GM12801 (cell line): ENCODE results near the gene GPR141.

Experiments
- TF ChIP-seq, protein P1 (sequence below): IDR thresholded peaks from one replicate; pipeline ENCODE4 v1.5.1; 2011; ENCODE audit warnings: control low read depth; ENCODE audit not compliant: insufficient read length; ENCODE audit errors: extremely low read depth

Gene GPR141

DNA sequence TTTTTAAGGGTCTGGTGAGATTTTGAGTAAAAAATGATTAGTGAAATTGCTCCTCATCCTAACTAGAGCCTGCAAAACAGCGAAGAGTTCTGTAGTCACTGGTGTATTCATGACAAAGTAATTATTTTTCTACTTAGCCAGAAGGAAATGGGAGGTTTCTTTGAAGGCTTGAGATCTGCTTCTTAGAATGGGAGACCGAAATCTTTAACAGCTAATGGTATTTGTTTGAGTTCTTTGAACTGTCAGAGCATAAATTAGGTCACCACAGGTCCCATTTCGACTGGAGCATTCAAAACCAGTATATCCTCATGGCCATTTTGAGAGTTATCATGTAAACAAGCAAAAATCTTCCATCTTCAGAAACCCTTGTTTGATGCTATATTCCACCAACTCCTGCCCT is 87.8 kb downstream of the GPR141 start:
- TF ChIP-seq, protein P1, sequence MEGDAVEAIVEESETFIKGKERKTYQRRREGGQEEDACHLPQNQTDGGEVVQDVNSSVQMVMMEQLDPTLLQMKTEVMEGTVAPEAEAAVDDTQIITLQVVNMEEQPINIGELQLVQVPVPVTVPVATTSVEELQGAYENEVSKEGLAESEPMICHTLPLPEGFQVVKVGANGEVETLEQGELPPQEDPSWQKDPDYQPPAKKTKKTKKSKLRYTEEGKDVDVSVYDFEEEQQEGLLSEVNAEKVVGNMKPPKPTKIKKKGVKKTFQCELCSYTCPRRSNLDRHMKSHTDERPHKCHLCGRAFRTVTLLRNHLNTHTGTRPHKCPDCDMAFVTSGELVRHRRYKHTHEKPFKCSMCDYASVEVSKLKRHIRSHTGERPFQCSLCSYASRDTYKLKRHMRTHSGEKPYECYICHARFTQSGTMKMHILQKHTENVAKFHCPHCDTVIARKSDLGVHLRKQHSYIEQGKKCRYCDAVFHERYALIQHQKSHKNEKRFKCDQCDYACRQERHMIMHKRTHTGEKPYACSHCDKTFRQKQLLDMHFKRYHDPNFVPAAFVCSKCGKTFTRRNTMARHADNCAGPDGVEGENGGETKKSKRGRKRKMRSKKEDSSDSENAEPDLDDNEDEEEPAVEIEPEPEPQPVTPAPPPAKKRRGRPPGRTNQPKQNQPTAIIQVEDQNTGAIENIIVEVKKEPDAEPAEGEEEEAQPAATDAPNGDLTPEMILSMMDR: no peak

DNA sequence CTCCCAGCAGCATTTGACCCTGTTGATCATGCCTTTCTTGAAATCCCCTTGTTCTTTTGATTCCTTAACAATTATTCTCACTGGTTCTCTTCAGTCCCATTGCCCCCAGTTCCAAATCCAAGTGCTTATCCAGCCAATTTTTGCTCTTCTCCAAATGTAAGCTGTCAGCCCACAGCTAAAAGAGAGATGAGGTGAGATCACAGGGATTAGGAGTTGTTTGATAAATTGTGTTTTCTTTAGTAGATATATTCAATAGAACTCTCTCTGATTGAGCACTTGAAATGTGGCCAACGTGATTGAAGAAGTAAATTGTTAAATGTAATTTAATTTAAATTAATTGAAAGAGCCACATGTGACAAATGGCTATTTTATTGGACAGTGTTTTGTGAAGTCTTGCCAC is 88.2 kb downstream of the GPR141 start:
- TF ChIP-seq, protein P1: no peak

DNA sequence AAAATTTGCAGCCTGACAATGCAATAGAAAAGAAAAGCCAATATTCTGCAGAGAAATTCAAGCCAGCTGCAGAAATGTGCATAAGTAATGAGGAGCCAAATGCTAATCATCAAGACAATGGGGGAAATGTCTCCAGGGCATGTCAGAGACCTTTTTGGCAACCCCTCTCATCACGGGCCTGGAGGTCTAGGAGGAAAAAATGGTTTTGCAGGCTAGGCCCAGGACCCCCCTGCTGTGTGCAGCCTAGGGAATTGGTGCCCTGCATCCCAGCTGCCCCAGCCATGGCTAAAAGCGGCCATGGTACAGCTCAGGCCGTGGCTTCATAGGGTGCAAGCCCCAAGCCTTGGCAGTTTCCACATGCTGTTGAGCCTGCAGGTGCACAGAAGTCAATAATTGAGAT is 92.4 kb downstream of the GPR141 start:
- TF ChIP-seq, protein P1: no peak

DNA sequence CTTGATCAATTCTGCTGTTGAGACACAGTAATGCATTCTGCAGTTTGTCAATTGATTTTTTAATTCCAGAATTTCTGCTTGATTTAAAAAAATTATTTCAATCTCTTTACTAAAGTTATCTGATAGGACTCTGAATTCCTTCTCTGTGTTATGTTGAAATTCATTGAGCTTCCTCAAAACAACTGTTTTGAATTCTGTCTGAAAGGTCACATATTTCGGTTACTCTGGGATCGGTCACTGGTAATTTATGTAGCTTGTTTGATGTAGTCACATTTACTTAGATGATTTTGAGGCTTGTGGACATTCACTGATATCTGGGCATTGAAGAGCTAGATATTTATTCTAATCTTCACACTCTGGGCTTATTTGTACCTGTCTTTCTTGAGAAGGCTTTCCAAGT is 97.6 kb downstream of the GPR141 start:
- TF ChIP-seq, protein P1: no peak

DNA sequence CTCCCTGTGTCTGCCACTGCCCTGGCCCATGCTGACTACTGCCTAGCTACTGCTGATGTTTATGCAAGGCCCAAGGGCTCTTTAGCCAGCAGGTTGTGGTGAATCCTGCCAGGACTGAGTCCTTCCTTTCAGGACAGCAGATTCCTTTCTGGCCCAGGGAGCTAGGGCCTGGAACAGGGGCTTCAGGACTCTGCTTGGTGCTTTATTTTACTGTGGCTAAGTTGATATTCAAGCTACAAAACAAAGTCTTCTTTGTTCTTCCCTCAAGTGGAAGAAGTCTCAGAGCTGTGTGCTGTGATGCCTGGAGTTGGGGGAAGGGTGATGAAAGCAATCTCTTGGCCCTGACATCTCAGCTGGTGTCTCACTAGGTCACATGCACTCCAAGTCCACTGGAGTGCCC is 98.6 kb downstream of the GPR141 start:
- TF ChIP-seq, protein P1: no peak

DNA sequence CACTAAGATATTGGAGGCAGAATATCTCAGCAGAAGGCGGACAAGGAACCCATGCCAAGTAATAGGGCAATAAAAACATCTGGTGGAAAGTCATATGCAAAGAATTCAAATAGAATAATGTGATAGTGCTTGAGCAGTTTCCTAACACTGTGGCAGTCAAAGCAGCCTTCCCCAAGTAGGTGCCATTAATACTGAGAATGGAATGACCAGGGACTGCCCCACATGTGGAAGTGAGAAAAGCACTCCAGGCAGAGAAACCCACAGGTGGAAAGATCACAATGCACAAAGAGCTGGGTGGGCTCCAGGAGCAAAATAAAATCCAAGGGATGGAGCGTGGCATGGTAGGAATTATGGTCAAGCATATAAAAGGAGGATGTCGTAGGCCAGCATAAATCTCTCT is 100.4 kb downstream of the GPR141 start:
- TF ChIP-seq, protein P1: no peak

DNA sequence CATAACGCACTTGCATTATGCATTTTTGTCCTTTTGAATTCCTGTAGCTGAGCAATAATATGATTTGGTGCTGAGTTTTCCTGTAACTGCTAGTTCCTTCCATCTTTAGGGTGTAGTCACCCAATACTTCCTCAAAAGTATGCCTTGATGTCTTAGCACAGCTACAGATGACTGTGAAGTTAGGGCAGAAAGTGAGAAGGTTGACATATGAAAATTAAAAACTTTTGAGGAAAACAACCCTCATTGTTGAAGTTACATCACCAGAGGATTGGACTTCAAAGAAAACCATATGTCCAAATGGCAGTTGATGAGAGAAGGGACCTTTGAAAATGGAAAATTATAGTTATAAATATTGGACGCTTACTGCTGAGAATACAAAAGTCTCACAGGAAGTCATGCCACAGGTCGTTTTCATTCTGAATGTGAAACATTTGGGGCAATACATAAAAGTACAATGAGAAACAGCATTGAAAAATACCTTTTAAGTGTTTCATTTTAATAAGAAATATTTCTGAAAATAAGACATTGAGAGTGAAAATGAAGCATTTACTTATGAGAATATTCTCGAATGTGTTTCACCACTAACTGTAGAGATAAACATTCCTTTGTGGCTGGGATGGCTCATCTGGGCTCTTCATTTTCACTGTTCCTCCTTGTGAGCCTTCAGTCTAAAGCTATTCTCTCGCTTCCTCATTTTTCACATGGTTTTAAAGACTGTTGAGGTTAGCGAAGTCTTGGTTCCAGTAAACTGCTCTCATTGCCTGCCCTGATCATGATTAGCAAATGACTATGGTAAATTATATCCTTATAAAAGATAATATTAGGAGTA is 103.4 kb downstream of the GPR141 start:
- TF ChIP-seq, protein P1: no peak
